DMS 273 (cell line): ENCODE data around the gene CD74.
"Not testable (repeated sequence)": the region's sequence is repeated elsewhere in the genome, so short reads cannot be mapped to it uniquely, and the experiment has no call there.

ENCODE experiments used
- DNase-seq: peaks from one replicate; lab custom pipeline; 2025; ENCODE audit not compliant: unreplicated experiment; lab: John Stamatoyannopoulos, UW

Gene CD74

DNA sequence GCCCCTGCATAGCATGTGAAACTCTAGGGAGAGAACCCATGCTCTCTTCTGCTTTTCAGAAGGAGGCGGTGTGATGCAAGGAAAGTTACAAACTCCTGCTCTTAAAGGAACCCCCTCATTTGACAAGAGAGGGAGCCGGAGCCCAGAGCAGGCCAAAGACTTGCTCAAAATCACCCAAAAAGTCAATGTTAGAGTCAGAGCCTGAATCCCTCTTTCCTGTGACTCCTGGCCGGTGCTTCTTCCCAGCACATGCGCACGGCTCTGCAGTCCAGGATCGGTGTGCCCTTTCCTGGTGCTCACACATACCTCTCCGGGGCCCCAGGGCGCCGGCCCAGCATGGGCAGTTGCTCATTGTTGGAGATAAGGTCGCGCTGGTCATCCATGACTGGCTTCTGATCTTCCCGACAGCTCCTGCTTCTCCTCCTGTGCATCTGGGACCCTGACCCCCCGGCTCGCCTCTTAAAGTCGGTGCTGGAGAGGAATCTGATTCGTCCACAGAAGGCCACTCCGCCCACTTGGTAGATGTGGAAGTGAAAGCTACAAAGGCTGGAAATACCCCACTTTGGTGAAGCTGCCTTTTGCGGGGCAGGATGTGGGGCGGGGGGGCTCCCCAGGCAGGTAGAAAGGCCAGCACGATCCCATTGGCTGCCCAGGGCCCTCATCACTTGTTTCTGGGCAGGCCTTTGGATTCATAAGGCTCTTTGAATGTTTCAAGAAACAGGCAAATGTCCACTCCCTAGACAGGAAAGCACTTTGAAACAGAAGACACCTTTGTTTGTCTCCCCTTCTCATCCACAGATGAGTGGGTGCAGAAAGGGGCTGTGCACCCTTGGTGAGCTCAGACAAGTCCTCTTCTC, at the start of gene CD74:
Gene CD74, minus strand, starts transcription at position 592 of the 857 bp plus-strand sequence. Its CDS starts 161 bp downstream, at position 431.
- peak; percentile 67 for DNase-seq

DNA sequence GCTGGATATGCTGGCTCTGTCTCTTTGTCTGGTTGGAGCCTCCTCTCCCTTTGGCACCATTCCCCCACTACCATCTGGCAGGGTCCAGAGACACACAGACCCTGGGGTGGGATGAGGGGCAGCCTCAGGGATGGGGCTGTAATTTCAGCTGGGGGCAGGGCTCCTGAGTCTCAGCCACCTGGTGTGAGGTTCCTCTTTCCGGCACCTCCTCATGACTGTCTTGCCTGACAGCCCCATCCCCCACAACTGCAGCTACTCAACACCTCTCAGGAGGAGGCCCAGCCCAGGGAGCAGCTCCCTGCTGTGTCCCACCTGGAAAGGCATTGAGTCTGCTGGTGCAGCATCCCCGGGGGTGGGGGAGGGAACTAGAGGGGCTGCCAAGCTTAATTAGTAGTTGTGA, 48.5 kb upstream of the CD74 start:
- DNase-seq, result peak; percentile 94

DNA sequence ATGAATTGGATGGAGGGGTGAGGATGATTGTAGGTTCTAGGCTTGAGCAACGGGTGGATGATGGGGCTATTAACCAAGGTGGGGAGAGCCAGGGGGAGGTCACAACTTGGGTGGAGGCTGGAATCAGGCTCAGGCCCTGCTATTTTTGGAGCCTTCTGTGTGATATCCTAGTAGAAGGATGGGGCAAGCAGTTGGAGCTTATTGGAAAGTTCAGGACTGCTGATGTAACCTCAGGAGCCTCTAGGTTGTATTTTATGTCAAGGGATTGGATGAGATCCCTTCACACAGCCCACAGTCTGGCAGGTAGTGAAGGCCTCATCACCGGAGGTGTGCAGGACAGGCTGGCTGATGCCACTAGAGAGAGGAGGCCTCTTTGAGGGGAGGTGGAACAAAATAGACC, 48.1 kb upstream of the CD74 start:
- no peak for DNase-seq

DNA sequence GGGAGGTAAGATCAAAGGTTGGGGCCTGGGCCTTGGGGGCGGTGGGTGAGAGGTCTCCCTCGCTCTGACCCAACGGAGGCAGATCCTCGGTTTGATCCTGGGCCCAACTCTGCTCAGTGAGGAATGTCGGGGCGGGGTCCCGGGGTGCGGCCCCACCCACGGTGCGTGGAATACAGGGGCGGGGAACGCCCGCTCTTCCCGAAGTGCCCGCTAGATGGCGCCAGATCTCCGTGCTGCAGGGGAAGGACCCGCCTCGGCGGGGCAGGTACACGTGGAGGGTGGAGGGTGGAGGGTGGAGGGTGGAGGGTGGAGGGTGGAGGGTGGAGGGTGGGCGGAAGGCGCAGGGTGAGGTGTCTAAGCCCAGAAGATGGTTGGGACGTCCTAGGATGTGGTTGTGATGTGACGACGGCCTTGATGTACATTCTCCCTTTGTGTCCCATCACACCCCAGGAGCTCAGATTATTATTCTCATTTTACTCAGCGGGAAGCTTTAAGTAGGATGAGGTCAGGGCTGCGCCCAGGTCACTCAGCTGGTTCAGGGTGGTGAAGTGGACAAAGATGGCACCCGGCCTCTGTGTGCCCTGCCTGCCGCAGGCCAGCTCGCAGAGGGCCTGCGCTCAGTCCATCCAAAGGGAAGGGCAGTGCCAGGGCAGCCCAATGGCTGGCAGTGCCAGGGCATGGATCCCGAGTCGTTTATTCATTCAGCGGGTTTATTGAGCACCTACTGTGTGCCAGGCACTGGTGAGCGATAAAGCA, 46.3 kb upstream of the CD74 start:
- peak; percentile 91 for DNase-seq

DNA sequence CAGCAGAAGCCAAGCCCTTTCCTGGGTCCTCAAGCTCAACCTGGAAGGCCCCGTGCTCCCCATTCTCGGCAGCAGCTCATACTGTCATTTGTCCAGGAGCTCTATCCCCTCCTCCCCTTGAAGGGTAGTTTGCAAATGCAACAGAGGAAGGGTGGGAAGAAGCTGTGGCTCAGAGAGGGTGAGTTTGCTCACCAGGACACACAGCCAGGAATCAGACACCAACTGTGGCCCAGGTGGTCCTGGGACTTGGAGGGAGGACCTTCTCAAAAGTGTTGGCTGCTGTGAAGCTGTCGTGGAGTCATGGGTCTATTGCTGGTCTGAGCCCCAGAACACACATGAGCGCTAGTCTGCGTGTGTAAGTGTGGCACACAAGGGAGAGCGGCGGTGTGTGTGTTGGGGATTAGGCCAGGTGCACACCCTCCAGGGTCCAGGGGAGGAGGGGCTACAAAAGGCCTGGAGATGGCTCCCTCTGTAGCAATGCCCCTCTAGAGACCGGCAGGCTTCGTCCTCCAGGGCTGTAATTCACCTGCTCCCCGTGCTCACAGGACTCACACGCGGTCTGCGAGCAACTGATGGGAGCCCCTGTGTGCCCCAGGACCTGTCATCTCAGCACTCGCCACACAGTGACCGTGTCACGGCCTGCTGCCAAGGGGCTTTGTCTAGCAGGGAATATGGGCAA, 45.0 kb upstream of the CD74 start:
- no peak for DNase-seq

DNA sequence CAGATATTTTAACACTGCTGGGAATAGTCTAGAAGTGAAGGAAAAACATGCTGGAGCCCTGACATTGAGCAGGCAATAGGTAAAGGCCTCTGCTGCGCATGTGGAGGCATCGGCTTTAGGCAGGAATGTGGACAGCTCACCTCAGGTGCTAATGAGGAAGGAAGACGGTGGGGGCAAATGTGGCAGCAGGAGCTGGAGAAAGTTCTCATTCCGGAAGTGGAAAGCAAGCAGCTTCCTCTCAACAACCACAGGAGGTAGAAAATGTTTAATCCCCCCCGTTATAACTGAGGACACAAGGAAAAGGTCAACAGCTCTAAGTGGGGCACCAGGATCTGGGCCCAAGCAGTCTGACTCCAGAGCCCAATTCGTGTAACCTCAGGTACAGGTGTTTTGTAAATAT, 44.4 kb upstream of the CD74 start:
- DNase-seq, result no peak

DNA sequence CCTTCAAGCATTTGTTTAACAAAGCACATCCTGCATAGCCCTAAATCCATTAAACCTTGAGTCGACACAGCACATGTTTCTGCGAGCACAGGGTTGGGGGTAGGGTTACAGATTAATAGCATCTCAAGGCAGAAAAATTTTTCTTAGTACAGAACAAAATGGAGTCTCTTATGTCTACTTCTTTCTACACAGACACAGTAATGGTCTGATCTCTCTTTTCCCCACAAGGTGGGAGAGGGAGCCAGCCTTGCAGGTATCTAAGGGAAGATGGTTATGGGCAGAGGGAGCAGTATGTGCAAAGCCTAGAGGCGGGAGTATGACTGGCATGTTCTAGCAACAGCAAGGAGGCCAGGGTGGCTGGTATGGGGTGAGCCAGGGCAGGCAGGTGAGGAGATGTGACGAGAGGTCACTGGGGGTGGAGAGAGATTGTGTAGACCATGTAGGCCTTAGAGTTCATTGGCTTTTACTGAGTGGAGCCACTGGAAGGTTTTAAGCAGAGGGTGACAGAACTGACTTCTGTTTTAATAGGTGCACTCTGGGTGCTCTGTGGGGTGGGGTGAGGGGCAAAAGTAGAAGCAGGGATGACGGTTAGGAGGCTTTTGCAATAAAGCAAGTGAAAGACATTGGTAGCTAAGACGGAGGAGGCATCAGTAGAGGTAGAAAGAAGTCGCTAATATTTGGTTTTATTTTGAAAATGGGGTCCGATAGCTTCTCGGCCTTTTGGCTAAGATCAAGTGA, 42.0 kb upstream of the CD74 start:
- DNase-seq, result no peak

DNA sequence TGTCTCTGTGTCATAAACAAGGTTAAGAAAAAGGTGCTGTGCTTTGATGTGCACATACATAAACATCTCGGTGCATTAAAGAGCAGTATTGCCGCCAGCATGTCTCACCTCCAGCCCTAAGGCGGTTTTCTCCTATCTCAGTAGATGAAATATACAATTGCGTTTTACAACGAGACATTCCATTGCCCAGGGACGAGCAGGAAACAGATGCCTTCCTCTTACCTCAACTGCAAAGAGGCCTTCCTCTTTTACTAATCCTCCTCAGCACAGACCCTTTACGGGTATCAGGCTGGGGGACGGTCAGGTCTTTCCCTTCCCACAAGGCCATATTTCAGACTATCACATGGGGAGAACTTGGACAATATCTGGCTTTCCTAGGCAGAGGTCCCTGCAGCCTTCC, 41.3 kb upstream of the CD74 start:
- DNase-seq, result not testable (repeated sequence)

DNA sequence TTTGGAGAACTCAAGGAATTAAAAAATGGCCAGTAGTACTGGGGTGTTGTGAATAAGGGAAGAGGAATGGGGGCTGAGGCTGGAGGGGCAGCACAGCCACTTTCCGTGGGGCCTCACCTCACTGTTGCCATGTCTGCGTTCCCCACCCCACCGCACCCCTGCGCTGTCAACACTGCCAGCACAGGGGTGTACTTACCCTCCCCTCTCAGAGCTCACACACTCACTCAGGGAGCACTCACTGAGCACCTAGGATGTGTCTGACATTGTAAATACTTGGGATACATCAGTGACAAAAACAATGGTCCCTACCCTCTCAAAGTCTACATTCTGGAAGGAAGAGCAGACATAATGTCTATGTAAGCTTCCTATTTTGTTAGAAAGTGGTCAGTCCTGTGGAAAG, 40.2 kb upstream of the CD74 start:
- DNase-seq, result no peak

DNA sequence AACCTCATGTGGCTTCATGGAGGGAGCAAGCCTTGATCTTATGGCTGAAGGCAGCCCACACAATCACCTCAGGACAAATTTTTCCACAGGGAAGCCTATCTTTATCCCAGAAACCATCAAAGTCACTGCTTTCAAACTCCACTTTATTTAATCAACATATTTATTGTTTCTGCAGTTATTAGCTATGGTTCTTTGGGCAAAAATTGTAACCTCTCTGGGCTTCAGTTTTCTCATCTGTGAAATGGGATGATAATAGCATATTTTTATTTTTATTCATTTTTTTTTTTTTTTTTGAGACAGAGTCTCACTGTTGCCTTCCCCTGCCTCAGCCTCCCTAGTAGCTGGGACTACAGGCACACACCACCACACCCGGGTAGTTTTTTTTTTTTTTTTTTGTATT, 38.9 kb upstream of the CD74 start:
- DNase-seq, result no peak

DNA sequence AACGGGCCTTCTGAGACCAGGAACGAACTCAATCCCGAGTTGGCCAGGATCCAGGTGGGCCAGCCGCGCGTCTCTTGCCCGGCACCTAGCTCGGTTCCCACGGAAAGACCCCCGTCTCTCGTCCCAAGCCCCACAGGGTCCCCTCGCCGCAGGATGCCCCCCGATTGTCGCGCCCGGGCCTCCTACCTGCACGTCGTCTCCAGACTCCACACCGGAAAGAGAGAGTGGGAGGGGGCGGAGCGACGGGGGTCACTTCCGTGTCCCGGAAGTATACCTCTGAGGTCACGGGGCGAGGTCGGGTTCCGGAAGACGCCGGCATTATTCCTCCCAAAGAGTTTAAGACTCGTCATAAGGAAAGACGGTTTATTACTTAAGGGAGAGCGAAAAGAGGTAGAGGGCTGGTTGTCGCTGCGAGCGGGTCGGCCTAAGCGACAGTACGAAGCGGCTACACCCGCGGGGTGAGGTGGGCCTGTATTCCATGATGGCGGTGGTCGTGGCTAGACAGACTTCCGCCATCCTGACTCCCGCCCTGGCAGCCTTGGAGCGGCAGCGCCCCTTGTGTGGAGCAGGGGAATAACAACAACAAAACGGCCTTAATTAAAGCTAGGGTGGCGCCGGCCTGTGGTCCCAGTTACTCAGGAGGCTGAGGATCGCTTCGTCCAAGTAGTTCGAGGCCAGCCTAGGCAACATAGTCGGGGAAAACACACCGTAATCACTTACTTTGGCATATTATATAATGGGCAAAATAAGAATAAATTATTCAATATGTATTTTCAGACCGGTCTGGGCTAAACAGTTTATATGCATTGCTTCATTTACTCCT, 37.0 kb upstream of the CD74 start, which contains the start of gene RPS14:
Gene RPS14, minus strand, starts transcription at position 223 of the 823 bp plus-strand sequence. CDS start 2,006 bp downstream, outside the sequence.
- peak; percentile 97 for DNase-seq

DNA sequence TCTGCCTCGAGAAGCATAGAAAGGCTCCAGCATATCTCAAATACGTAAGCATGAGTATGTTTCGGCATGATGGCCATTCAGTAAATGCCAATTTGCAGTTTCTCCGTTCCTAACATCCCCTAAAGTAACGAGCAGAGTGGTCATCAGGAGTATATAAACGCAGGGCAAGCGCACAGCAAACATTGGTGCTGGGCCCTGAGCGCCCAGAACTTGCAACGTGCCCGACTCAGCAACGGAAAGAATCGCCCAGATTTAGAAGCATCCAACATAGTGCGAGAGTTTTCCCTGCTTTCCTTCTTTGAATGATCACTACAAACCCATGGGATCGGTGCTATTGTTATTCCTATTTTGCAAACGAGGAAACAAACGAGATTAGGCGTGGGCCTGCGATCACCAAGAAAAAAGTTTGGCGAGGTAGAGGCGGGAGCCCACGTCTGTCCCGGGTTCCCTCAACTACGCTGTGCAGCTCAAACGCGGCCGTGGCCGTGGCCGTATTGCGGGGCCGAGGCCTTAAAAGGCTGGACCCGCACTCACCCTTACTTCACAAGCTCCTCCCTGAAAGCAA, 36.3 kb upstream of the CD74 start:
- DNase-seq, result no peak

DNA sequence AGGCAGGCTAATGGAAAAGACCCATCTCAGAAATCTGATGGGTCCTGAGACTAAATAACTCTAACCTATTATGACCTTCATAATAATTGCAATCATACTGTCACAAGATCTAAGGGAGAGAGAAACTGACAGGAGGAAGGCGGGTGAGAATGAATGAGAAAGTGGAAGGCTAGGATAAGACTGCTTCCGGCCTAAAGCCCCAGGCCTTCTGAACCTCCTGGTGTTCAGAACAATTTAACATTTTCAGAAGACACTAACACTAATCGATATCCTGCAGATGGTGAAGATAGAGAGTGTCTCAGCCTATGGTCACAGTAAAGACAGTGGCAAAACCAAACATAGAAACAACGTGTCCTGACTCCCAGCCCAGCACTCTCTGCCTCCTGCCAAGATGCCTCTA, 35.6 kb upstream of the CD74 start:
- no peak for DNase-seq

DNA sequence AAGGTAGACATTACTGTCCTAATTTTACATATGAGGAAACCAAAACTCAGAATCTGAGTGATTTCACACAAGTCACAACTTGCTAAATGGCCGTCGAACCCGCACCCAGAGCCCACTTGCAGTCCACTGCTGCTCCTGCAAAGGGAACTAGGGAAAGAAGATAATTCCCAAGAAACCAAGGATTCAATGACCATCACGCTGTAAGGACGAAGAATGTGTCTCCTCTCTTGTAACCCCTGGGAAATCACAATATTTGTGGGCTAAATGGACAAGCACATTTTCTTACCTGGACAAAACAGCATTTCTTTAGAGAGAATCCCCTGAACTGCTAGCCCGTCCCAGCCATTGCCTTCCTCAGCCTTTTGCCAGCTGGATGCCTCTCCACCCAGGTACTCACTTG, 34.5 kb upstream of the CD74 start:
- DNase-seq, result no peak

DNA sequence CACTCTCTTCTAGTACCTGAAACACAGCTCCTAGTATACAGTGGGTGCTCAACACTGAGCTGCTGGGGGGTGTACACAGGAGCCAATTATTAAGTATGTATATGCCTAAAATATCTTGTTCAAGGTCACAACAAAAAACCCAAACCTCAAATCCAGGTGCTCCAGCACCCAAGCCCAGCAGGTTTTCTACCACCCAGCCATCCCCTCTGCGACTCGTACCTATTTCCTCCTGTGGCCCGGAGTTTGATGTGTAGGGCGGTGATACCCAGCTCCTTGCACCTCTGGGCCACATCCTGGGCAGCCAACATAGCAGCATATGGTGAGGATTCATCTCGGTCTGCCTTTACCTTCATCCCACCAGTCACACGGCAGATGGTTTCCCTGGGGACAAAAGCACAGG, 33.9 kb upstream of the CD74 start:
- DNase-seq, result peak; percentile 39

DNA sequence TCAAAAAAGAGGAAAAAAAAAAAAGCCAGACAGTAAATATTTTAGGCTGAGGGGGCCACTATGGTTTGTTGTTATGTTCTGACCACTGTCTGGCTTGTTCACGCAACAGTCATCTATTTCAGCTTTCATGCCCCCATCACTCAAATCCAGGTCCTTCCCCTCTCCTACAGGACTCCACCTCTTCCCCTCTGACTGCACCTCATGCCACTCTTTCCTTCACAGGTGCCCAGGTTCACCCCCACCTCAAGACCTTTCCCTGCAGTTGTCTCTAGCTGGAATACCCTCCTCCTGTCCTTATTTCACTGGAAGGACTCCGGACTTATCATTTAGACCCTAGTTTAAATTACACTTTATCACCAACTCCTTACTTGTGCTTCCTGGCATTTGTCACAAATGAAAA, 33.4 kb upstream of the CD74 start:
- no peak for DNase-seq

DNA sequence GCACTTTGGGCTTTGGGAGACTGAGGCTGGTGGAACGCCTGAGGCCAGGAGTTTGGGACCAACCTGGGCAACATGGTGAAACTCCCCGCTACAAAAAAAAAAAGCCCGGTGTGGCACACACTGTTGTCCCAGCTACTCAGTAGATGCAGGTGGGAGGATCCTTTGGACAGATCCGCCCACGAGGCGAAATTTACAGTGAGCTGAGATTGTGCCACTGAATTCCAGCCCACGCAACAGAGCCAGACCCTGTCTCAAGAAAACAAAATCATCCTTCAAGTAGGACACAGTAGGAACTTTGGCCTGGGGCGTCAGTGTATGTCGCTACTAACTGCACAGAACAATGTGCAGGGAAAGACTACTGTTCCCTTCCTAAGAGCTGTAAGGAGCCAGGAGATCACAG, 32.1 kb upstream of the CD74 start:
- peak; percentile 43 for DNase-seq

DNA sequence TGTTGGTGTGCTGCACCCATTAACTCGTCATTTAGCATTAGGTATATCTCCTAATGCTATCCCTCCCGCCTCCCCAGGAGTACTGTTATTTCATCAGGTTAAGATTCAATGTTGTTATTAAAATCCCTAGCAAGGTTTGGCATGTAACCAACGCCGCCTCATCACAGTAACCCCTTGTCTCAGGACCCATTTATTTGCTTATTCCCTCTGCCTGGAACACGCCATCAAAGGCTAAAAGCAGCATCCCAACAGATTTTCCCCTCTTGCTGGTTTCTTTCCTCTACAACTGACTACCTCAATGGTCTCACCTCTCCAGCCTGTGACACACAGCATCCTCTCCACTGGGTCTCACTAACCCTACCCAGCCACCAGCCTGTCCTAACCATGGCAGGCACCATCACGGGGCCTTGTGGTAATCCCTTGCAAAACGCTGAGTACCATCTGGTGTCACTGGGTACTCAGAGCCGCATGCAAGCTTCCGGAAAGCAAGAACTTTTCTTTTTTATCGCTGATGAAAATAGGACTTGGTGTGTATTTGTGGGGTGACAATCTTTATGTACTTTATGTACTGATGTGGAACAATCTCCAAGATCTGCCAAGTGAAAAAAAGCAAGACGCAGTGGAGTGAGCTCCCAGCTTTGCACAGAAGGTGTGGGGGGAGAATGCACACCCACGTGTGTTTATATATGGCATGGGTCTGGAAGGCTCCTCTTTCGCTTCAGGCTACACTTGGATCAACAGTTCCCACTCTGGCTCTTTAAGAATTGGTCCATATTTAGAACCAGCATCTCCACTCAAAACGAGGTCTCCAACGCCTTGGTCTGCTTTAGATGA, 30.7 kb upstream of the CD74 start:
- DNase-seq, result peak; percentile 86

DNA sequence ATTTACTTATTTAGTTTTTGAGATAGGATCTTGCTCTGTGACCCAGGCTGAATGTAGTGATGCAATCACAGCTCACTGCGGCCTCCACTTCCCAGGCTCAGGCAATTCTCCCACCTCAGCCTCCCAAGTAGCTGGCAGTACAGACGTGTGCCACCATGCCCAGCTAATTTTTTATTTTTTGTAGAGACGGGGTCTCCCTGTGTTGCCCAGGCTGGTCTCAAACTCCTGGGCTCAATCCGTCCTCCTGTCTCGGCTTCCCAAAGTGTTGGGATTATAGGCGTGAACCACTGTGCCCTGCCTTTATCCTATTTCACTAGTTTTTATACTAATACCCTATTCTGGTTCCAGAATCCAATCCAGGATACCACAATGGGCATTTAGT, 30.0 kb upstream of the CD74 start:
- DNase-seq, result peak; percentile 60
